Measurements from ENCODE around the gene TMEM14B. TPM values are rescaled to one million over a fixed set of nuclear protein-coding genes. Genes with fewer than 3 reads are reported as not detected.
"Not testable (repeated sequence)": the region's sequence is repeated elsewhere in the genome, so short reads cannot be mapped to it uniquely, and the experiment has no call there.

The TMEM14B gene
- total RNA-seq, 4 donors from 2014 or later, result 114 to 217 (median 197) TPM

- Histone ChIP-seq H3K4me3 (replicated peaks in 1 of 3) (peak overlapping the region; percentile 0 to 37 (median 3)), H3K9me3 (no peaks in the 10 kb centered on the region), H3K36me3 (no peaks in the 10 kb centered on the region), H3K4me1 (peaks cover 17 to 19% of the 10 kb centered on the region in 2 donors), H3K27me3 (no peaks in the 10 kb centered on the region), H3K27ac (peak overlapping the region; percentile 5 to 79 (median 42))
- 33 to 73% methylated on average over 4 to 8 of the region's 49 CpGs for WGBS, 2 donors
- TF ChIP-seq, protein P1, sequence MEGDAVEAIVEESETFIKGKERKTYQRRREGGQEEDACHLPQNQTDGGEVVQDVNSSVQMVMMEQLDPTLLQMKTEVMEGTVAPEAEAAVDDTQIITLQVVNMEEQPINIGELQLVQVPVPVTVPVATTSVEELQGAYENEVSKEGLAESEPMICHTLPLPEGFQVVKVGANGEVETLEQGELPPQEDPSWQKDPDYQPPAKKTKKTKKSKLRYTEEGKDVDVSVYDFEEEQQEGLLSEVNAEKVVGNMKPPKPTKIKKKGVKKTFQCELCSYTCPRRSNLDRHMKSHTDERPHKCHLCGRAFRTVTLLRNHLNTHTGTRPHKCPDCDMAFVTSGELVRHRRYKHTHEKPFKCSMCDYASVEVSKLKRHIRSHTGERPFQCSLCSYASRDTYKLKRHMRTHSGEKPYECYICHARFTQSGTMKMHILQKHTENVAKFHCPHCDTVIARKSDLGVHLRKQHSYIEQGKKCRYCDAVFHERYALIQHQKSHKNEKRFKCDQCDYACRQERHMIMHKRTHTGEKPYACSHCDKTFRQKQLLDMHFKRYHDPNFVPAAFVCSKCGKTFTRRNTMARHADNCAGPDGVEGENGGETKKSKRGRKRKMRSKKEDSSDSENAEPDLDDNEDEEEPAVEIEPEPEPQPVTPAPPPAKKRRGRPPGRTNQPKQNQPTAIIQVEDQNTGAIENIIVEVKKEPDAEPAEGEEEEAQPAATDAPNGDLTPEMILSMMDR (IDR thresholded peaks at IDR 0.05), result no peak
- TF ChIP-seq POLR2A (IDR thresholded peaks at IDR 0.05), result no peak
- intact Hi-C loops (cut with DNase I), result no loop called here
- peak; percentile 19 to 34 for DNase-seq
Measured at GRCh38 chr6:10720265-10720959, 27.2 kb upstream of the TMEM14B start.

DNA sequence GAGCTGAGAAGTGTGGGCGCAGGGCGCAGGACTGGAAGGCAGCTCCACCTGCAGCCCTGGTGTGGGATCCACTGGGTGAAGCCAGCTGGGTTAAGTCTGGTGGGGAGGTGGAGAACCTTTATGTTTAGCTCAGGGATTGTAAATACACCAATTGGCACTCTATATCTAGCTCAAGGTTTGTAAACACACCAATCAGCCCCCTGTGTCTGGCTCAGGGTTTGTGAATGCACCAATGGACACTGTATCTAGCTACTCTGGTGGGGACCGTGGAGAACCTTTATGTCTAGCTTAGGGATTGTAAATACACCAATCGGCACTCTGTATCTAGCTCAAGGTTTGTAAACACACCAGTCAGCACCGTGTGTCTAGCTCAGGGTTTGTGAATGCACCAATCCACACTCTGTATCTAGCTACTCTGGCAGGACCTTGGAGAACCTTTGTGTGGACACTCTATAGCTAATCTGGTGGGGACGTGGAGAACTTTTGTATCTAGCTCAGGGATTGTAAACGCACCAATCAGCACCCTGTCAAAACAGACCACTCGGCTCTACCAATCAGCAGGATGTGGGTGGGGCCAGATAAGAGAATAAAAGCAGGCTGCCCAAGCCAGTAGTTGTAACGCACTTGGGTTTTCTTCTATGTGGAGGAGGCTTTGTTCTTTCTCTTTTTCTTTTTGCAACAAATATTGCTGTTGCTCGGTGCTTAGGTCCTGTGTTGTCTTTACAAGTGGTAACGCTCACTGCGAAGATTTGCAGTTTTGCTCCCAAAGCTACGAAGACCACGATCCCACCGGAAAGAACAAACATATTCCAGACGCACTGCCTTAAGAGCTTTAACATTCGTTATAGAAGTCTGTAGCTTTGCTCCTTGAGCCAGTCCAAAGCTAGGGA is 26.4 kb upstream of the TMEM14B start:
- peak in 1 of 2 donors; percentile 13 for DNase-seq
- 88% methylated on average over 17 of the region's 17 CpGs for WGBS, 2 donors

GRCh38 chr6:10721850-10722569 is 25.6 kb upstream of the TMEM14B start:
- 69 to 71% methylated on average over 11 of the region's 11 CpGs for WGBS, 2 donors
- TF ChIP-seq POLR2A (IDR thresholded peaks at IDR 0.05), result no peak
- TF ChIP-seq, protein P1 (IDR thresholded peaks at IDR 0.05), result no peak
- intact Hi-C loops (cut with DNase I), result no loop called here

More for the DNA sequence above, 26.4 kb upstream of the TMEM14B start:
- H3K4me1 ChIP-seq, result peaks cover 17 to 19% of the 10 kb centered on the region in 2 donors
- intact Hi-C loops (cut with DNase I); H3K36me3 ChIP-seq; H3K27me3 ChIP-seq; H3K9me3 ChIP-seq: not testable (repeated sequence)
- peak overlapping the region in 1 of 3 donors; percentile 79 for H3K27ac ChIP-seq
- peak overlapping the region in 1 of 3 donors; percentile 37 for H3K4me3 ChIP-seq (replicated peaks in 1 of 3)

GRCh38 chr6:10722570-10722819 is 25.1 kb upstream of the TMEM14B start:
- DNase-seq, result no peak
- WGBS, 2 donors, result 1 to 2% methylated on average over 6 of the region's 6 CpGs
- Histone ChIP-seq H3K4me3 (replicated peaks in 1 of 3) (peak overlapping the region in 2 of 3 donors; percentile 18 to 71), H3K27me3 (no peaks in the 10 kb centered on the region), H3K27ac (peak overlapping the region; percentile 65 to 82 (median 78)), H3K4me1 (peaks cover 17 to 19% of the 10 kb centered on the region in 2 donors), H3K9me3 (no peaks in the 10 kb centered on the region), H3K36me3 (peaks cover 0 to 4% of the 10 kb centered on the region in 2 donors)
- TF ChIP-seq, protein P1 (IDR thresholded peaks at IDR 0.05), result no peak
- no peak for TF ChIP-seq POLR2A (IDR thresholded peaks at IDR 0.05)
- intact Hi-C loops (cut with DNase I), result no loop called here

More at GRCh38 chr6:10721850-10722569, 25.6 kb upstream of the TMEM14B start:
- H3K27me3 ChIP-seq, result no peaks in the 10 kb centered on the region
- H3K27ac ChIP-seq, result peak overlapping the region; percentile 65 to 82 (median 78)
- DNase-seq, result no peak
- H3K36me3 ChIP-seq, result peaks cover 0 to 4% of the 10 kb centered on the region in 2 donors
- peaks cover 17 to 19% of the 10 kb centered on the region in 2 donors for H3K4me1 ChIP-seq
- H3K9me3 ChIP-seq, result no peaks in the 10 kb centered on the region
- H3K4me3 ChIP-seq (replicated peaks in 1 of 3), result peak overlapping the region in 2 of 3 donors; percentile 18 to 71

DNA sequence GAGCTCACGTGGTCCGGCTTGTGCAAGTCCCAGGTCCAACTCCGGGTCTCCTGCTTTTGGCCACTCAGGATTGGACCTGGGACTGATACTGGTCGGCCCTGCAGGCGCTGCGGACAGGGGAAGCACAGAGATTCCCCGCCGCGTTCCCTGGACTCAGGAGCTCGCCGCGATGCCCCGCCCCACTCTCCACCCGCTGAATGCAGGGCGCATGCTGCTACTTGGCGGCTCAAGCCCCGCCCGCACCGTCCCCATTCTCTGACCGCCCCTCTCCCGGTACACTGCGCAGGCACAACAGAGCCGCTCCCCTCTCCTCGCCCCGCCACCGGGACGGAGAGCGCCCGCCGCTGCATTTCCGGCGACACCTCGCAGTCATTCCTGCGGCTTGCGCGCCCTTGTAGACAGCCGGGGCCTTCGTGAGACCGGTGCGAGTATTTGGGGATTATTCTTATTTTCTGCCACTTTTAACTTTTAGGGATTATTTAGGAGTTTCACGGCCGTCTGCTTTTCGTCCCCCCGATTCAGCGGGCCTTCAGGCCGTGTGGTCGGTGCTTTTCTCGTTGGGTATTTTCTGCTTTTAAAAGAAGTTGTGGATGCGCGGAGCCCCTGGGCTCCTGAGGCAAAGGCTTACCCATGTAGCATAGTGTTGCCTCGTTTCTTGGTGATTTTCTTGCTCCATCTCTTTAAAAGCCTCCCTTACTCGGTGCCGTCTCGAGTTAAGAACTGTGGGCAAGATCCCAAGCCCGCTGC is 24.6 kb upstream of the TMEM14B start, which contains the start of gene TMEM14C:
TSS of gene TMEM14C (plus strand) at position 251 of the 747 bp plus-strand sequence. CDS start 1,544 bp downstream, outside the sequence.
- H3K27me3 ChIP-seq, result no peaks in the 10 kb centered on the region
- 1% methylated on average over 42 to 43 of the region's 55 CpGs for WGBS, 2 donors
- peak; percentile 60 to 92 for TF ChIP-seq POLR2A (IDR thresholded peaks at IDR 0.05)
- TF ChIP-seq, protein P1 (IDR thresholded peaks at IDR 0.05), result peak in 1 of 6 experiments; percentile 38
- H3K9me3 ChIP-seq, result no peaks in the 10 kb centered on the region
- peak; percentile 100 for DNase-seq
- peak within 1 kb of the TSS; percentile 78 to 90 (median 82) for H3K27ac ChIP-seq
- peaks cover 0 to 4% of the 10 kb centered on the region in 2 donors for H3K36me3 ChIP-seq
- H3K4me1 ChIP-seq, result peaks cover 17 to 19% of the 10 kb centered on the region in 2 donors
- H3K4me3 ChIP-seq (replicated peaks in 1 of 3), result peak within 1 kb of the TSS; percentile 69 to 91 (median 71)
- intact Hi-C loops (cut with DNase I), result no loop called here
